Stimulated activated naive CD8-positive, alpha-beta T cell treated with anti-CD3 and anti-CD28 coated beads, Interleukin-15, Interleukin-2, amounts not matched to agents 100 U/mL and 50 U/mL, for 24 hours (primary cell): Measurements from ENCODE around the gene CAPN14.
"Not testable (repeated sequence)": the region's sequence is repeated elsewhere in the genome, so short reads cannot be mapped to it uniquely, and the experiment has no call there.

ENCODE experiments used
- ATAC-seq: fragments of 150-1000 bp; cut with Tn5 transposase; one replicate; pipeline ENCODE4 v1.10.0; 2021
- DNase-seq: peaks from one replicate; pipeline ENCODE4 v3.0.0; 2021

CAPN14 gene

GRCh38 chr2:31196622-31197021, 20.7 kb downstream of the CAPN14 start:
- DNase-seq = no peak
- ATAC-seq = no peak

GRCh38 chr2:31193806-31194205, 23.5 kb downstream of the CAPN14 start:
- no peak for ATAC-seq

GRCh38 chr2:31192851-31193392, 24.4 kb downstream of the CAPN14 start:
- DNase-seq = no peak
- no peak for ATAC-seq

More at GRCh38 chr2:31193806-31194205, 23.5 kb downstream of the CAPN14 start:
- no peak for DNase-seq

- ATAC-seq = no peak
- no peak for DNase-seq
Observed at GRCh38 chr2:31192396-31192795, 24.9 kb downstream of the CAPN14 start.

GRCh38 chr2:31191931-31192330, 25.4 kb downstream of the CAPN14 start:
- DNase-seq (no peak), ATAC-seq (no peak)

GRCh38 chr2:31190188-31190587, 27.1 kb downstream of the CAPN14 start:
- no peak for ATAC-seq
- DNase-seq = no peak

GRCh38 chr2:31189141-31189540, 28.2 kb downstream of the CAPN14 start:
- no peak for ATAC-seq
- DNase-seq = no peak

GRCh38 chr2:31188131-31188530, 29.2 kb downstream of the CAPN14 start:
- ATAC-seq = no peak

GRCh38 chr2:31187166-31187565, 30.1 kb downstream of the CAPN14 start:
- ATAC-seq = no peak
- DNase-seq = no peak

More at GRCh38 chr2:31188131-31188530, 29.2 kb downstream of the CAPN14 start:
- DNase-seq = no peak

GRCh38 chr2:31183973-31184372, 33.3 kb downstream of the CAPN14 start:
- ATAC-seq, DNase-seq: not testable (repeated sequence)

GRCh38 chr2:31176742-31177141, 40.6 kb downstream of the CAPN14 start:
- ATAC-seq (no peak), DNase-seq (no peak)

- no peak for ATAC-seq
- no peak for DNase-seq
Observed at GRCh38 chr2:31171142-31171541, 46.2 kb downstream of the CAPN14 start.

- DNase-seq = peak; percentile 57
- peak; percentile 65 for ATAC-seq
Observed at GRCh38 chr2:31170071-31170698, 47.1 kb downstream of the CAPN14 start.

GRCh38 chr2:31168291-31168690, 49.0 kb downstream of the CAPN14 start:
- ATAC-seq (no peak), DNase-seq (no peak)

- DNase-seq (no peak), ATAC-seq (no peak)
Observed at GRCh38 chr2:31166925-31167324, 50.4 kb downstream of the CAPN14 start.

GRCh38 chr2:31163011-31163539, 54.2 kb downstream of the CAPN14 start:
- ATAC-seq = no peak

GRCh38 chr2:31161637-31162036, 55.7 kb downstream of the CAPN14 start:
- no peak for ATAC-seq
- DNase-seq = no peak

More at GRCh38 chr2:31163011-31163539, 54.2 kb downstream of the CAPN14 start:
- DNase-seq = no peak

GRCh38 chr2:31151501-31151900, 65.8 kb downstream of the CAPN14 start:
- ATAC-seq = no peak

GRCh38 chr2:31150120-31150670, 67.1 kb downstream of the CAPN14 start:
- ATAC-seq (no peak), DNase-seq (no peak)

More at GRCh38 chr2:31151501-31151900, 65.8 kb downstream of the CAPN14 start:
- DNase-seq = no peak

GRCh38 chr2:31148514-31148913, 68.8 kb downstream of the CAPN14 start:
- DNase-seq (no peak), ATAC-seq (no peak)

- no peak for ATAC-seq
- DNase-seq = no peak
Observed at GRCh38 chr2:31147645-31148044, 69.7 kb downstream of the CAPN14 start.

- DNase-seq = no peak
- no peak for ATAC-seq
Observed at GRCh38 chr2:31142110-31142509, 75.2 kb downstream of the CAPN14 start.

- ATAC-seq (no peak), DNase-seq (no peak)
Observed at GRCh38 chr2:31141443-31142085, 75.8 kb downstream of the CAPN14 start.
